ENCODE data around the gene PDYN. TPM values are rescaled to one million over a fixed set of nuclear protein-coding genes. Genes with fewer than 3 reads are reported as not detected.
"Not testable (repeated sequence)": the region's sequence is repeated elsewhere in the genome, so short reads cannot be mapped to it uniquely, and the experiment has no call there.

The PDYN gene
- total and polyA plus RNA-seq, 2 donors (not counting 1 experiment from before 2014, with no cell fraction given), result not detected

DNA sequence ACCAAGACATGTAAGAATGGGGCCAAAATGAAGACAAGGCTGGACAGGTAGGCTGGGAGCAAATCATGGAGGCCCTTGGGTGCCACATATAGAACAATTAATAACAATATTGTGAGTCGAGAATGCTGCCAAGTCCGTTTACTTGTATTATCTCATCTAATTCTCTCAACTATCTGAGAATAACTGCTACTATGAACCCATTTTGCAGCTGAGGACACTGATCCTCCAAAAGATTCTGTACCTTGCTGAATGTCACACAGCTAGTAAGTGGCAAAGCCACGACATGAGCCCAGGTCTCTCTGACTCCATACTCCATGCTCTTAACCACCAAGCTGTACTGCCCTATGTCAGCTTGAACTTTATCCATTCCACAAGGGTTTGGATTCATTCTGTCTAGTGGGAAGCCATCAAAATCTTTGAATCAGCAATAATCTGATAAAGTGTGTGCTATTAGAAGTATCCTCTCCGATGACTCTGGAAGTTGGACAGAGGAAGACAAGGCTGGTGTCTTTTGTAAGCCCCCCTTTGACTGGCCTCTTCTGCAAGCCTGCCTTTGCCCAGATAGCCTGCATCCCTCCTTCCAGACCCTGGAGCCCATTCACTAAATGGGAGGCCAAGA, 43.5 kb upstream of the PDYN start:
- TF ChIP-seq, protein P1, sequence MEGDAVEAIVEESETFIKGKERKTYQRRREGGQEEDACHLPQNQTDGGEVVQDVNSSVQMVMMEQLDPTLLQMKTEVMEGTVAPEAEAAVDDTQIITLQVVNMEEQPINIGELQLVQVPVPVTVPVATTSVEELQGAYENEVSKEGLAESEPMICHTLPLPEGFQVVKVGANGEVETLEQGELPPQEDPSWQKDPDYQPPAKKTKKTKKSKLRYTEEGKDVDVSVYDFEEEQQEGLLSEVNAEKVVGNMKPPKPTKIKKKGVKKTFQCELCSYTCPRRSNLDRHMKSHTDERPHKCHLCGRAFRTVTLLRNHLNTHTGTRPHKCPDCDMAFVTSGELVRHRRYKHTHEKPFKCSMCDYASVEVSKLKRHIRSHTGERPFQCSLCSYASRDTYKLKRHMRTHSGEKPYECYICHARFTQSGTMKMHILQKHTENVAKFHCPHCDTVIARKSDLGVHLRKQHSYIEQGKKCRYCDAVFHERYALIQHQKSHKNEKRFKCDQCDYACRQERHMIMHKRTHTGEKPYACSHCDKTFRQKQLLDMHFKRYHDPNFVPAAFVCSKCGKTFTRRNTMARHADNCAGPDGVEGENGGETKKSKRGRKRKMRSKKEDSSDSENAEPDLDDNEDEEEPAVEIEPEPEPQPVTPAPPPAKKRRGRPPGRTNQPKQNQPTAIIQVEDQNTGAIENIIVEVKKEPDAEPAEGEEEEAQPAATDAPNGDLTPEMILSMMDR (conservative IDR thresholded peaks at IDR 0.05 in 1 of 2, IDR thresholded peaks at IDR 0.05 in 1 of 2; ENCODE audit: low read depth in 1 of 2, low read length in 2 of 2), result no peak
- TF ChIP-seq EZH2 (IDR thresholded peaks at IDR 0.05; ENCODE audit: low read length, missing control alignments), result no peak
- no peaks in the 10 kb centered on the region for H3K9me3 ChIP-seq (ENCODE audit: control insufficient read depth, insufficient read depth, low read depth, low read length)
- no peaks in the 10 kb centered on the region for H3K27me3 ChIP-seq (ENCODE audit: control insufficient read depth, insufficient read depth, low read length)

DNA sequence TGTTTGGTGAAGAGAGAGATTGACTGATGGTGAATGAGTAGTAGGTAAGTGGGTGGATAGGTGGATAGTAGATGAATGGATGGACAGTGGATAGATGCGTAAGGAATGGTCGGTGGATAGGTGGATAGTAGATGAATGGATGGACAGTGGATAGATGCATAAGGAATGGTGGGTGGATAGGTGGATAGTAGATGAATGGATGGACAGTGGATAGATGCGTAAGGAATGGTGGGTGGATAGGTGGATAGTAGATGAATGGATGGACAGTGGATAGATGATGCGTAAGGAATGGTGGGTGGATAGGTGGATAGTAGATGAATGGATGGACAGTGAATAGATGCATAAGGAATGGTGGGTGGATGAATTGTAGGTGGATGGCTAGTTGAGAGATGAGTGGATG, 42.5 kb upstream of the PDYN start:
- not testable (repeated sequence) for H3K9ac ChIP-seq (ENCODE audit: insufficient read depth, low read length); H3K9me3 ChIP-seq (ENCODE audit: control insufficient read depth, insufficient read depth, low read depth, low read length); H3K27me3 ChIP-seq (ENCODE audit: control insufficient read depth, insufficient read depth, low read length); H3K4me1 ChIP-seq (ENCODE audit: control insufficient read depth, extremely low read depth, insufficient read depth, low read length); H3K36me3 ChIP-seq (ENCODE audit: control insufficient read depth, insufficient read depth, low read length); H3K4me3 ChIP-seq (replicated peaks in 1 of 4; ENCODE audit: control extremely low read depth in 1 of 4, insufficient read depth in 1 of 4, low read depth in 3 of 4, low read length in 4 of 4); H3K4me2 ChIP-seq (ENCODE audit: extremely low read depth, insufficient read depth, low read length); DNase-seq (ENCODE audit: low read depth in 2 of 2); H3K79me2 ChIP-seq (ENCODE audit: control insufficient read depth, insufficient read depth, low read length); H3K27ac ChIP-seq (ENCODE audit: insufficient read depth, low read length); H2AFZ ChIP-seq (ENCODE audit: low read length); H4K20me1 ChIP-seq (ENCODE audit: control insufficient read depth, extremely low read depth, insufficient read depth, low read length)

More for the DNA sequence above, 43.5 kb upstream of the PDYN start:
- no peaks in the 10 kb centered on the region for H4K20me1 ChIP-seq (ENCODE audit: control insufficient read depth, extremely low read depth, insufficient read depth, low read length)
- no peak for DNase-seq (ENCODE audit: low read depth in 2 of 2)
- no peaks in the 10 kb centered on the region for H3K79me2 ChIP-seq (ENCODE audit: control insufficient read depth, insufficient read depth, low read length)
- H3K9ac ChIP-seq (ENCODE audit: insufficient read depth, low read length), result no peak overlapping the region
- H3K4me1 ChIP-seq (ENCODE audit: control insufficient read depth, extremely low read depth, insufficient read depth, low read length), result no peaks in the 10 kb centered on the region
- no peak overlapping the region for H2AFZ ChIP-seq (ENCODE audit: low read length)
- no peak overlapping the region for H3K4me3 ChIP-seq (replicated peaks in 1 of 4; ENCODE audit: control extremely low read depth in 1 of 4, insufficient read depth in 1 of 4, low read depth in 3 of 4, low read length in 4 of 4)
- no peak overlapping the region for H3K4me2 ChIP-seq (ENCODE audit: extremely low read depth, insufficient read depth, low read length)
- H3K36me3 ChIP-seq (ENCODE audit: control insufficient read depth, insufficient read depth, low read length), result no peaks in the 10 kb centered on the region
- no peak overlapping the region for H3K27ac ChIP-seq (ENCODE audit: insufficient read depth, low read length)

DNA sequence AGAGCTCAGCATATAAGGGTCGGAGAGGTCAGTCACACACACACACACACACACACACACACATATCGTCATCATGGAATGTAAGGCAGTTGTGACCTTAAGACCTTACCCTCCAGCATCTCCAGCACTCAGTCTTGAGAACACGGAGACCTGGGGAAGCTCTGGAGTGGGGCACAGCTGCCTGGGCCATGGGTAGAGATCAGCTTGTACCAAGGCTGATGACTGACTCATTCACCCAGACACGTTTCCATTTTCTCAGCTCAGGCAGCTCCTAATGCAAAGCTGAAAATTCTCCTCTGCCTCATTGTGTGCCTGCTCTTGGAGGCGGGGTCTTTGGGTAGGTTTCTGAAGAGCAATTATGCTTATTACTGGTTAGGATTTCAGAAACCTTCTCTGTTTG, 38.3 kb upstream of the PDYN start:
- no peaks in the 10 kb centered on the region for H3K9me3 ChIP-seq (ENCODE audit: control insufficient read depth, insufficient read depth, low read depth, low read length)
- H3K9ac ChIP-seq (ENCODE audit: insufficient read depth, low read length), result no peak overlapping the region
- H3K27me3 ChIP-seq (ENCODE audit: control insufficient read depth, insufficient read depth, low read length), result peaks cover 3% of the 10 kb centered on the region
- DNase-seq (ENCODE audit: low read depth in 2 of 2), result no peak
- H3K4me3 ChIP-seq (replicated peaks in 1 of 4; ENCODE audit: control extremely low read depth in 1 of 4, insufficient read depth in 1 of 4, low read depth in 3 of 4, low read length in 4 of 4), result no peak overlapping the region
- no peak overlapping the region for H3K27ac ChIP-seq (ENCODE audit: insufficient read depth, low read length)
- no peak overlapping the region for H2AFZ ChIP-seq (ENCODE audit: low read length)
- no peaks in the 10 kb centered on the region for H4K20me1 ChIP-seq (ENCODE audit: control insufficient read depth, extremely low read depth, insufficient read depth, low read length)
- no peaks in the 10 kb centered on the region for H3K36me3 ChIP-seq (ENCODE audit: control insufficient read depth, insufficient read depth, low read length)
- TF ChIP-seq, protein P1 (conservative IDR thresholded peaks at IDR 0.05 in 1 of 2, IDR thresholded peaks at IDR 0.05 in 1 of 2; ENCODE audit: low read depth in 1 of 2, low read length in 2 of 2), result no peak
- no peak for TF ChIP-seq EZH2 (IDR thresholded peaks at IDR 0.05; ENCODE audit: low read length, missing control alignments)
- no peak overlapping the region for H3K4me2 ChIP-seq (ENCODE audit: extremely low read depth, insufficient read depth, low read length)
- H3K4me1 ChIP-seq (ENCODE audit: control insufficient read depth, extremely low read depth, insufficient read depth, low read length), result no peaks in the 10 kb centered on the region
- H3K79me2 ChIP-seq (ENCODE audit: control insufficient read depth, insufficient read depth, low read length), result no peaks in the 10 kb centered on the region
